ENCODE measurements around the gene MOB3A. TPM values are rescaled to one million over a fixed set of nuclear protein-coding genes. Genes with fewer than 3 reads are reported as not detected.

The MOB3A gene
- total and polyA plus RNA-seq, 9 of the 15 experiments (the other 6 are each of a cell fraction or from before 2014, with no cell fraction given): 1.1 to 24.1 (median 6.0) TPM

- TF ChIP-seq NUFIP1 (IDR thresholded peaks at IDR 0.05; ENCODE audit: partially characterized antibody) (no peak), MYC (IDR thresholded peaks at IDR 0.05; ENCODE audit: low read depth, low read length) (peak; percentile 61), MYC (CRISPR knock-in tag; IDR thresholded peaks at IDR 0.05; ENCODE audit: borderline replicate concordance, low read depth) (no peak), ASH1L (IDR thresholded peaks at IDR 0.05; ENCODE audit: borderline replicate concordance, low read depth, partially characterized antibody) (no peak), ELF1 (tag; IDR thresholded peaks at IDR 0.05) (peak; percentile 99), PKNOX1 (IDR thresholded peaks at IDR 0.05) (no peak), DIDO1 (tag; IDR thresholded peaks at IDR 0.05; ENCODE audit: low read depth) (no peak), CBFB (CRISPR knock-in tag; IDR thresholded peaks at IDR 0.05) (no peak), MTA1 (IDR thresholded peaks at IDR 0.05; ENCODE audit: borderline replicate concordance) (no peak), TGIF2 (CRISPR knock-in tag; IDR thresholded peaks at IDR 0.05) (no peak), ZC3H4 (CRISPR knock-in tag; IDR thresholded peaks at IDR 0.05; ENCODE audit: borderline replicate concordance) (no peak; the same call in 1 of the 2 replicates), ZNF239 (CRISPR knock-in tag; IDR thresholded peaks at IDR 0.05) (no peak), RAD51 (IDR thresholded peaks at IDR 0.05; ENCODE audit: borderline replicate concordance, low read depth) (no peak), ZFX (CRISPR knock-in tag; IDR thresholded peaks at IDR 0.05) (peak; percentile 88), MCM3 (IDR thresholded peaks at IDR 0.05) (no peak), SUPT5H (IDR thresholded peaks at IDR 0.05) (no peak; the same call in 1 of the 2 replicates), NCOA2 (IDR thresholded peaks at IDR 0.05; ENCODE audit: partially characterized antibody in 2 of 2) (no peak), HMG20A (CRISPR knock-in tag; conservative IDR thresholded peaks at IDR 0.05) (no peak), RFX5 (IDR thresholded peaks at IDR 0.05; ENCODE audit: low read depth, low read length) (peak; percentile 100), ZKSCAN1 (IDR thresholded peaks at IDR 0.05; ENCODE audit: low read depth, low read length) (no peak), ZNF699 (CRISPR knock-in tag; IDR thresholded peaks at IDR 0.05; ENCODE audit: insufficient replicate concordance) (no peak), ZNF766 (CRISPR knock-in tag; conservative IDR thresholded peaks at IDR 0.05) (no peak), KAT7 (CRISPR knock-in tag; IDR thresholded peaks at IDR 0.05; ENCODE audit: borderline replicate concordance) (no peak)
- TF ChIP-seq, protein P1, sequence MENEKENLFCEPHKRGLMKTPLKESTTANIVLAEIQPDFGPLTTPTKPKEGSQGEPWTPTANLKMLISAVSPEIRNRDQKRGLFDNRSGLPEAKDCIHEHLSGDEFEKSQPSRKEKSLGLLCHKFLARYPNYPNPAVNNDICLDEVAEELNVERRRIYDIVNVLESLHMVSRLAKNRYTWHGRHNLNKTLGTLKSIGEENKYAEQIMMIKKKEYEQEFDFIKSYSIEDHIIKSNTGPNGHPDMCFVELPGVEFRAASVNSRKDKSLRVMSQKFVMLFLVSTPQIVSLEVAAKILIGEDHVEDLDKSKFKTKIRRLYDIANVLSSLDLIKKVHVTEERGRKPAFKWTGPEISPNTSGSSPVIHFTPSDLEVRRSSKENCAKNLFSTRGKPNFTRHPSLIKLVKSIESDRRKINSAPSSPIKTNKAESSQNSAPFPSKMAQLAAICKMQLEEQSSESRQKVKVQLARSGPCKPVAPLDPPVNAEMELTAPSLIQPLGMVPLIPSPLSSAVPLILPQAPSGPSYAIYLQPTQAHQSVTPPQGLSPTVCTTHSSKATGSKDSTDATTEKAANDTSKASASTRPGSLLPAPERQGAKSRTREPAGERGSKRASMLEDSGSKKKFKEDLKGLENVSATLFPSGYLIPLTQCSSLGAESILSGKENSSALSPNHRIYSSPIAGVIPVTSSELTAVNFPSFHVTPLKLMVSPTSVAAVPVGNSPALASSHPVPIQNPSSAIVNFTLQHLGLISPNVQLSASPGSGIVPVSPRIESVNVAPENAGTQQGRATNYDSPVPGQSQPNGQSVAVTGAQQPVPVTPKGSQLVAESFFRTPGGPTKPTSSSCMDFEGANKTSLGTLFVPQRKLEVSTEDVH (IDR thresholded peaks at IDR 0.05; ENCODE audit: low read depth, partially characterized antibody): no peak
- TF ChIP-seq, protein P2, sequence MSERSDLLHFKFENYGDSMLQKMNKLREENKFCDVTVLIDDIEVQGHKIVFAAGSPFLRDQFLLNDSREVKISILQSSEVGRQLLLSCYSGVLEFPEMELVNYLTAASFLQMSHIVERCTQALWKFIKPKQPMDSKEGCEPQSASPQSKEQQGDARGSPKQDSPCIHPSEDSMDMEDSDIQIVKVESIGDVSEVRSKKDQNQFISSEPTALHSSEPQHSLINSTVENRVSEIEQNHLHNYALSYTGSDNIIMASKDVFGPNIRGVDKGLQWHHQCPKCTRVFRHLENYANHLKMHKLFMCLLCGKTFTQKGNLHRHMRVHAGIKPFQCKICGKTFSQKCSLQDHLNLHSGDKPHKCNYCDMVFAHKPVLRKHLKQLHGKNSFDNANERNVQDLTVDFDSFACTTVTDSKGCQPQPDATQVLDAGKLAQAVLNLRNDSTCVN (CRISPR knock-in tag; IDR thresholded peaks at IDR 0.05): no peak
These were observed 54.2 kb downstream of the MOB3A start (continued) for GRCh38 chr19:2041683-2042484.

Data from K562 (cell line).